Gastrocnemius medialis (tissue), 4 donors: ENCODE data around the gene SAC3D1. TPM values are rescaled to one million over a fixed set of nuclear protein-coding genes. Genes with fewer than 3 reads are reported as not detected.

Source experiments
- ATAC-seq, 2 donors: fragments of 150-250 bp; one replicate each; pipeline ENCODE4 v1.9.1; 2016
- DNase-seq, 2 donors: peaks; one replicate each; pipeline ENCODE4 v3.0.0-alpha.2; 2019
- H3K27ac ChIP-seq, 4 donors: fragments of 200-600 bp; sonication (generic); 1 replicate in 1 of 4; 2 replicates in 3 of 4; pipeline ENCODE4 v1.5.1; 2016 to 2018; ENCODE audit warnings: mild to moderate bottlenecking in 2 of 4, moderate library complexity in 1 of 4
- H3K27me3 ChIP-seq, 3 donors: fragments of 200-600 bp; sonication (generic) in 2 of 3; 1 replicate in 1 of 3; 2 replicates in 2 of 3; pipeline versions ENCODE4 v1.5.1 to v1.6.0; 2016 to 2019; ENCODE audit warnings: mild to moderate bottlenecking in 1 of 3, moderate library complexity in 1 of 3
- H3K36me3 ChIP-seq, 2 donors: fragments of 200-600 bp; sonication (generic) in 1 of 2; one replicate each; pipeline ENCODE4 v1.5.1; 2017 to 2018
- H3K4me1 ChIP-seq, 2 donors: fragments of 200-600 bp; sonication (generic) in 1 of 2; one replicate each; pipeline ENCODE4 v1.5.1; 2016 to 2017; ENCODE audit warnings: mild to moderate bottlenecking in 2 of 2
- H3K4me3 ChIP-seq, 4 donors: fragments of 200-600 bp; sonication (generic) in 3 of 4; 1 replicate in 1 of 4; 2 replicates in 3 of 4; pipeline ENCODE4 v1.5.1; 2016 to 2019; ENCODE audit warnings: mild to moderate bottlenecking in 2 of 4
- H3K9me3 ChIP-seq, 3 donors: fragments of 200-600 bp; sonication (generic) in 2 of 3; 1 replicate in 1 of 3; 2 replicates in 2 of 3; pipeline ENCODE4 v1.5.1; 2016 to 2019
- POLR2A ChIP-seq, 2 donors: fragments of 450-650 bp; IDR thresholded peaks; one replicate each; pipeline ENCODE4 v1.6.1; 2017; ENCODE audit warnings: antibody characterized with exemption in 2 of 2, mild to moderate bottlenecking in 2 of 2, moderate library complexity in 2 of 2
- in situ Hi-C, 4 donors: fragments of 200-750 bp; cut with MboI; loops; one replicate each; pipeline versions ENCODE4 v1.15.0 to v1.8.0; 2017; ENCODE audit warnings: low sequenced_read_pairs in 4 of 4
- intact Hi-C: fragments of 100-400 bp; cut with DNase I; formaldehyde crosslinking; loops from one replicate; pipeline ENCODE4 v1.15.1; 2023; ENCODE audit warnings: low total_unique reads
- total RNA-seq, 4 donors: library from RNA; depleted of rRNA; stranded (reverse); fragments of >200 nt; gene quantifications; one replicate each; pipeline versions ENCODE4 v1.1.0 to v1.2.3, GENCODE V29; 2016
- TF ChIP-seq, protein P1 (sequence below), 5 experiments: fragments of 450-650 bp in 3 of 5; fragments of 200-600 bp in 2 of 5; sonication (generic) in 2 of 5; IDR thresholded peaks in 4 of 5; conservative IDR thresholded peaks in 1 of 5; 1 replicate in 4 of 5; 2 replicates in 1 of 5; pipeline ENCODE4 v1.5.1; 2016 to 2019; ENCODE audit warnings: antibody characterized with exemption in 5 of 5, mild to moderate bottlenecking in 3 of 5, moderate library complexity in 3 of 5

Gene SAC3D1
- total RNA-seq, 4 donors from 2014 or later = 9.0 to 27.2 (median 14.4) TPM

DNA sequence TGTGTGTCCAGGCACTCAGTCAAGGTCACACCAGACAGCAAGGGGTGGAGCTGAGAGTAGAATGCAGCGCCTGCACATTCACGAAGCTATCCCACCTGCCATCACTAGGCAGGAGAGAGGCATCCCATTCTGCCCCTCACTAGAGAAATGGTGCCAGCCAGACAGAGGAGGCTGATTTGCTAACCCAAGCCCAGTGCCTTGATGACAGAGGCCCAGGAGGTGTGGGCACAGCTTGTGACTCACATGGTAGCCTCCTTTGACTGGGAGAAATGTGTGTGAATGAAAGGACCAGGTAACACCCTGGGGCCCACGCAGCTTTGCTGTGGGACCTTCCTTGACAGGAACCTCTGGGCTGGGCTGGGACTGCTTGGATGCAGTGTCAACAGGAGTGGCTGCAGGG lies 22.5 kb downstream of the SAC3D1 start:
- no peaks in the 10 kb centered on the region for H3K9me3 ChIP-seq
- H3K27ac ChIP-seq = no peak overlapping the region
- DNase-seq = no peak
- TF ChIP-seq POLR2A (IDR thresholded peaks at IDR 0.05) = no peak
- TF ChIP-seq, protein P1, sequence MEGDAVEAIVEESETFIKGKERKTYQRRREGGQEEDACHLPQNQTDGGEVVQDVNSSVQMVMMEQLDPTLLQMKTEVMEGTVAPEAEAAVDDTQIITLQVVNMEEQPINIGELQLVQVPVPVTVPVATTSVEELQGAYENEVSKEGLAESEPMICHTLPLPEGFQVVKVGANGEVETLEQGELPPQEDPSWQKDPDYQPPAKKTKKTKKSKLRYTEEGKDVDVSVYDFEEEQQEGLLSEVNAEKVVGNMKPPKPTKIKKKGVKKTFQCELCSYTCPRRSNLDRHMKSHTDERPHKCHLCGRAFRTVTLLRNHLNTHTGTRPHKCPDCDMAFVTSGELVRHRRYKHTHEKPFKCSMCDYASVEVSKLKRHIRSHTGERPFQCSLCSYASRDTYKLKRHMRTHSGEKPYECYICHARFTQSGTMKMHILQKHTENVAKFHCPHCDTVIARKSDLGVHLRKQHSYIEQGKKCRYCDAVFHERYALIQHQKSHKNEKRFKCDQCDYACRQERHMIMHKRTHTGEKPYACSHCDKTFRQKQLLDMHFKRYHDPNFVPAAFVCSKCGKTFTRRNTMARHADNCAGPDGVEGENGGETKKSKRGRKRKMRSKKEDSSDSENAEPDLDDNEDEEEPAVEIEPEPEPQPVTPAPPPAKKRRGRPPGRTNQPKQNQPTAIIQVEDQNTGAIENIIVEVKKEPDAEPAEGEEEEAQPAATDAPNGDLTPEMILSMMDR (IDR thresholded peaks at IDR 0.05 in 4 of 5, conservative IDR thresholded peaks at IDR 0.05 in 1 of 5) = no peak
- in situ Hi-C loops (no loop called here), intact Hi-C loops (no loop called here)
- no peaks in the 10 kb centered on the region for H3K27me3 ChIP-seq
- no peak for ATAC-seq
- H3K4me3 ChIP-seq = no peak overlapping the region
- no peaks in the 10 kb centered on the region for H3K4me1 ChIP-seq
- no peaks in the 10 kb centered on the region for H3K36me3 ChIP-seq

DNA sequence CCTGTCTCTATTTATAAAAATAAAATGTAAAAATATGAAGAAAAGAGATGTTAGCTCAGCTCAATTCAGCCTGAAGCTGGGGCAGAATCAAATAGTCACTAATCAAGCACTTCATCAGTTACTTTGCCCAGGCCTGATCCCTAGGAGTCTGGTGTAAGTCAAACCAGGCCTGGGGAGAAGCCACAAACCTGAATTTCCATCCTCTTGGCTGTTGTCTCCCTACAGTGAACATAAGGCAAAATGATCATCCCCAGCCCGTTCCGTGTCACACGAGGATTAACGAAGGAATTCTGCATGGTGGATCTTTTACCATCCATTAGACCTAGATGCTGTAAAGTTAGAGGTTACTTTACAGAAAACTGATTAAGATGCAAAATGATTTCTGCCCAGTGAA lies 23.8 kb downstream of the SAC3D1 start:
- Histone ChIP-seq H3K4me3 (no peak overlapping the region), H3K4me1 (no peaks in the 10 kb centered on the region), H3K9me3 (no peaks in the 10 kb centered on the region), H3K27ac (no peak overlapping the region), H3K36me3 (no peaks in the 10 kb centered on the region), H3K27me3 (no peaks in the 10 kb centered on the region)
- intact Hi-C loops (no loop called here), in situ Hi-C loops (no loop called here)
- no peak for TF ChIP-seq POLR2A (IDR thresholded peaks at IDR 0.05)
- TF ChIP-seq, protein P1 (IDR thresholded peaks at IDR 0.05 in 4 of 5, conservative IDR thresholded peaks at IDR 0.05 in 1 of 5) = no peak
- ATAC-seq (no peak), DNase-seq (no peak)

DNA sequence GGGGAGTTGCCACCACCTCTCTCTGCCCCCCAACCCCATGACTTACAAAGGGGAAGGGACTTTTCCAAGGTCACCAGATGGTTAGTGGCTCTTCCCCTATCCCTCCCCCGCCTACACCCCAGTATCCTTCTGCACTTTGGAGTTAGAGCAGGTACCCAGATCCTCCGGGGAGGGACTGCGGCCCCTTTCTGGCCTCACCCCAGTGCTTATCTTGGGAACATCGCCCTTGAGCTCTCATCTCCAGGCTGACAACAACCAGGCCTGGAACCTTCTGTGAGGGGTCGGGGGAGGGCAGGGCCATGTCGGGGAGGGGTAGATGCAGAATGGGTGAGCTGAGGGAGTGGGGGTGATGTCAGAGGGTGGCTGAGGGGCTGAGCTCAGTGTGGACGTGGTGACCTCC lies 24.8 kb downstream of the SAC3D1 start:
- ATAC-seq = no peak
- Histone ChIP-seq H3K36me3 (no peaks in the 10 kb centered on the region), H3K4me3 (no peak overlapping the region), H3K9me3 (no peaks in the 10 kb centered on the region), H3K27me3 (no peaks in the 10 kb centered on the region), H3K27ac (no peak overlapping the region), H3K4me1 (no peaks in the 10 kb centered on the region)
- TF ChIP-seq, protein P1 (IDR thresholded peaks at IDR 0.05 in 4 of 5, conservative IDR thresholded peaks at IDR 0.05 in 1 of 5) = no peak
- no peak for TF ChIP-seq POLR2A (IDR thresholded peaks at IDR 0.05)
- in situ Hi-C loops = no loop called here
- intact Hi-C loops = no loop called here
- DNase-seq = no peak

DNA sequence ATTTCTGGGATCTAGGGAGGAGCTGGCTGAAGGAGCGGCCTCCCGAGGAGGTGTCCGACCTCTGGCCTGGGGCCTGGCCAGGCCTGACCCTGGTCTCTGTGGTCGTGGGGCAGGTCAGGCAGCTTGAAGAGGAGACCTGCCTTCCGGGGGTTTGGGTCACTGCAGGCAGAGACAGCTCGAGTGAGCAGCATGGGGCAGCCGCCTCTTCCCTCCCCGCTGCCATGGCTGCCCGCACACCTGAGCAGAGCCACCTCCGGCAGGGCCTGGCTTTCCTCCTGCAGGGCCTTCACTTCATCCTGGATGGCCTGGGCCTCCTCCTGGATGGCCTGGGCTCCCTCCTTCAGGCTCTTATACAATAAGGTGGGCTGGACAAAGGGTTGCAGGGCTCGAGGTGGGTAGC lies 25.3 kb downstream of the SAC3D1 start:
- Histone ChIP-seq H3K27ac (no peak overlapping the region), H3K27me3 (no peaks in the 10 kb centered on the region), H3K4me1 (no peaks in the 10 kb centered on the region), H3K4me3 (no peak overlapping the region), H3K9me3 (no peaks in the 10 kb centered on the region), H3K36me3 (no peaks in the 10 kb centered on the region)
- intact Hi-C loops (no loop called here), in situ Hi-C loops (no loop called here)
- ATAC-seq (no peak), DNase-seq (no peak)
- TF ChIP-seq, protein P1 (IDR thresholded peaks at IDR 0.05 in 4 of 5, conservative IDR thresholded peaks at IDR 0.05 in 1 of 5) = no peak
- TF ChIP-seq POLR2A (IDR thresholded peaks at IDR 0.05) = no peak

DNA sequence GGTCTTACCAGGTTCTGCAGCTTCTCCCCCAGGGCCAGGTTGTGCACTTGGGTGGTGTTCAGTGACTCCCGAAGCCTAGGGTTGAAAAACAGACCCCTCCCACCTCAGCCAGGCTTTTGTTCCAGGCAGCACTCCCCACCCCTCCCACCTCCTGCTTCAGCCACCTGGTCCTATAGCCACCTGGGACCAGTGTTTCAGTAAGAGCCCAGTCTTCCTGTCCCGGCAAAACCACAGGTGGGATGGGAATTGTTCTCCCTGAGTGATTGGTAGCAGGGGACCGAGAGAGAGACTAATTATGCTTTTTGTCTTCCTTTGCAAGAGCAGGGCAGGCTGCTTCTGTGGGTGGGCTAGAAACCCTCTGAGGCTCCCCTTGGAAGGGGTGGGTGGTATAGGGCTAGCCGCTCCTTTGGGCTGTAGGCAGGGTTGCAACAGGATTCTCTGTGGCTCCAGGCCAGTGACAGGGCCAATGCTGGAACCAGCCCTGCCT lies 25.8 kb downstream of the SAC3D1 start:
- Histone ChIP-seq H3K27me3 (no peaks in the 10 kb centered on the region), H3K36me3 (no peaks in the 10 kb centered on the region), H3K4me3 (no peak overlapping the region), H3K4me1 (no peaks in the 10 kb centered on the region), H3K27ac (no peak overlapping the region), H3K9me3 (no peaks in the 10 kb centered on the region)
- in situ Hi-C loops = no loop called here
- ATAC-seq = no peak
- DNase-seq = no peak
- intact Hi-C loops = no loop called here
- TF ChIP-seq, protein P1 (IDR thresholded peaks at IDR 0.05 in 4 of 5, conservative IDR thresholded peaks at IDR 0.05 in 1 of 5) = no peak
- no peak for TF ChIP-seq POLR2A (IDR thresholded peaks at IDR 0.05)
